Mesendoderm (in vitro differentiated cells): ENCODE measurements around the gene C12orf57.
A peak's percentile ranks its signal among the peaks of the same experiment; 100 is the strongest.

Experiments used
- DNase-seq: peaks from one replicate; pipeline ENCODE4 v3.0.0; 2013
- H2AK5ac ChIP-seq: 2 replicates; pipeline ENCODE4 v1.6.1; 2013; ENCODE audit warnings: low read length, inconsistent platforms
- H2BK120ac ChIP-seq: 2 replicates; pipeline ENCODE4 v1.6.1; 2013; ENCODE audit warnings: low read depth, mild to moderate bottlenecking, low read length, moderate library complexity, mixed read lengths
- H2BK15ac ChIP-seq: replicated peaks from 2 replicates; pipeline ENCODE4 v1.6.1; 2013; ENCODE audit warnings: low read depth, mild to moderate bottlenecking, moderate library complexity
- H2BK5ac ChIP-seq: 2 replicates; pipeline ENCODE4 v1.6.1; 2013; ENCODE audit warnings: low read length, inconsistent platforms
- H3K18ac ChIP-seq: 2 replicates; pipeline ENCODE4 v1.6.1; 2013; ENCODE audit warnings: mild to moderate bottlenecking, low read length, mixed read lengths
- H3K23ac ChIP-seq: one replicate; pipeline ENCODE4 v1.6.1; 2013; ENCODE audit warnings: low read length
- H3K27ac ChIP-seq: 2 replicates; pipeline ENCODE4 v1.5.1; 2013; ENCODE audit warnings: low read depth, mild to moderate bottlenecking, inconsistent platforms, low read length, moderate library complexity
- H3K27me3 ChIP-seq: 2 replicates; pipeline ENCODE4 v1.6.1; 2013; ENCODE audit warnings: low read length, control low read depth, mild to moderate bottlenecking, inconsistent platforms; ENCODE audit not compliant: insufficient read depth, poor library complexity
- H3K36me3 ChIP-seq: 2 replicates; pipeline ENCODE4 v1.6.1; 2013; ENCODE audit warnings: low read length, inconsistent platforms; ENCODE audit not compliant: control insufficient read depth, insufficient read depth
- H3K4ac ChIP-seq: one replicate; pipeline ENCODE4 v1.6.1; 2013; ENCODE audit warnings: low read depth, mild to moderate bottlenecking, low read length, moderate library complexity
- H3K4me1 ChIP-seq: 2 replicates; pipeline ENCODE4 v1.6.1; 2013; ENCODE audit warnings: low read depth, low read length, inconsistent platforms; ENCODE audit not compliant: control insufficient read depth
- H3K4me2 ChIP-seq: 2 replicates; pipeline ENCODE4 v1.6.1; 2013; ENCODE audit warnings: low read length
- H3K4me3 ChIP-seq: 2 replicates; pipeline ENCODE4 v1.5.1; 2013; ENCODE audit warnings: mild to moderate bottlenecking, low read length
- H3K56ac ChIP-seq: one replicate; pipeline ENCODE4 v1.6.1; 2013; ENCODE audit warnings: low read length
- H3K79me1 ChIP-seq: 2 replicates; pipeline ENCODE4 v1.6.1; 2013; ENCODE audit warnings: low read length, inconsistent platforms
- H3K79me2 ChIP-seq: 2 replicates; pipeline ENCODE4 v1.6.1; 2013; ENCODE audit warnings: mild to moderate bottlenecking, low read length; ENCODE audit not compliant: control insufficient read depth, insufficient read depth
- H3K9ac ChIP-seq: 2 replicates; pipeline ENCODE4 v1.6.1; 2013; ENCODE audit warnings: low read length, inconsistent platforms
- H4K5ac ChIP-seq: one replicate; pipeline ENCODE4 v1.6.1; 2013; ENCODE audit warnings: low read length
- H4K8ac ChIP-seq: one replicate; pipeline ENCODE4 v1.6.1; 2013; ENCODE audit warnings: low read depth, mild to moderate bottlenecking, control low read depth, low read length, moderate library complexity
- WGBS: extraction: QIAGEN DNeasy Blood & Tissue Kit; methylation state at CpG from one replicate; pipeline ENCODE4 v1.1.7; 2013; ENCODE audit warnings: low lambda C conversion rate, missing lambda C conversion rate; ENCODE audit not compliant: insufficient coverage; ENCODE audit errors: extremely low coverage; 5-methylcytosine and 5-hydroxymethylcytosine counted together

C12orf57 gene

DNA sequence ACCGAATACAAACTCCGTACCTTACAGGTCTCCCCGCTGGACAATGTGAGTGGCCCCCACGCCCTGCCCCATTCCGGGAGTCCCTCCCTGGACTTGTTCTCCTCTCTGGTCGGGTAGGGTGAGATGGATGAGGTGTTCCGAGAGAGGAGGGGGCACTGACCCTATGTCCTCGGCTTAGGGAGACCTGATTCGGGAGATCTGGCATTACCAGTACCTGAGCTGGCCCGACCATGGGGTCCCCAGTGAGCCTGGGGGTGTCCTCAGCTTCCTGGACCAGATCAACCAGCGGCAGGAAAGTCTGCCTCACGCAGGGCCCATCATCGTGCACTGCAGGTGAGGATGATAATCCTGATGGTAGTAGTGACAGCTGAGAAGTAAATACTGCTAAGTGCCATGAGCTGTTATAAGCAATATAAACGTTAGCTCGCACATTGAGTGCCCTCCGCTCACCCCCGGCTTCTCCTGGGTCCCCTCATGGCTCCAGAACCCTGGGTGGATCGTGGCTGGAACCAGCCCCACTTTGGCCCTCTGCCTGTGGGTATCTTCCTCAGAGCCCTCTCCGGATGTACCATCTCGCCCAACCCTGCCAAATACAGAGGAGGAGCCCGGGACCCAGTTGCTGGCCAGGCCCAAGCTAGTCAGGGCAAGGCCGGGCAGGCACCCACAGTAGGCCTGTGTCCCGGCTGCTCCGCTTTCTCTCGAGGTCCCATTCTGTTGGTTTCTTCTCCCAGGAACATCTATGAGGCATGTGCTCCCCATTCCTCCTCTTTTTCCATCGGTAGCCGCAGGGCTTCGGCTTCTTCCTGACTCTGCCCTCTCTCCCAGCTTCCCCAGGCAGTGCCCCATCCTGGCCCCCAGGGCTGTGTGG, 14.2 kb downstream of the C12orf57 start:
- Histone ChIP-seq H2BK120ac (no peak overlapping the region), H3K4me1 (peaks cover 10% of the 10 kb centered on the region), H2BK15ac (no peak overlapping the region), H4K5ac (no peak overlapping the region), H3K27me3 (no peaks in the 10 kb centered on the region), H3K23ac (no peak overlapping the region), H3K4ac (no peak overlapping the region), H3K56ac (no peak overlapping the region), H3K36me3 (no peaks in the 10 kb centered on the region), H3K79me1 (no peaks in the 10 kb centered on the region), H4K8ac (no peak overlapping the region), H3K4me2 (no peak overlapping the region), H2AK5ac (no peak overlapping the region), H3K18ac (no peak overlapping the region), H3K27ac (no peak overlapping the region), H3K4me3 (no peak overlapping the region), H3K79me2 (peaks cover 2% of the 10 kb centered on the region), H2BK5ac (no peak overlapping the region), H3K9ac (no peak overlapping the region)
- no CpG with 5 or more reads among the region's 28 CpGs for WGBS
- DNase-seq: no peak

DNA sequence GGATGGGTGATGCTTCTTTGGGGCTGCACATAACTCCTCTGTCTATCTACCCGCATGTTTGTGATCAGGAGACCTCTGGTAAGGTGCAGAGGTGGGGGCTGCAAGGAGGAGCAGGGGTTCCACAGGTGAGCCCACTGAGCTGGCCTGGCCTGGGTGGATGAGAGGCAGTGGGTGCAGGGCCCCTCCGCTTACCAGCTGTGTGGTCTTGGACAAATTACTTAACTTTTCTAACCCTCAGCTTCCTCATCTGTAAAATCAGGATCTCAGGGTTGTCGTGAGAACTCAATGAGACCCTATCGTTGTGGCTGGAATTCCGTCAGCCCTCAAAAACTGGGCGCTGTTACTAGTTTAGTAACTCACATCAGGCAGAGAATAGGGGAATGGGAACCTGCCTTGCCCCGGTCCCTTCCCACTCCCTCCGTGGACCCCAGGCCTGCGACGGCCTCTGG, 14.8 kb downstream of the C12orf57 start:
- Histone ChIP-seq H2AK5ac (no peak overlapping the region), H3K4ac (no peak overlapping the region), H2BK15ac (no peak overlapping the region), H3K4me2 (no peak overlapping the region), H3K79me2 (peaks cover 6% of the 10 kb centered on the region), H3K4me1 (peaks cover 10% of the 10 kb centered on the region), H3K9ac (no peak overlapping the region), H3K4me3 (no peak overlapping the region), H3K79me1 (no peaks in the 10 kb centered on the region), H3K27ac (no peak overlapping the region), H2BK120ac (no peak overlapping the region), H3K18ac (no peak overlapping the region), H4K8ac (no peak overlapping the region), H2BK5ac (no peak overlapping the region), H3K36me3 (no peaks in the 10 kb centered on the region), H3K27me3 (no peaks in the 10 kb centered on the region), H3K23ac (no peak overlapping the region), H3K56ac (no peak overlapping the region), H4K5ac (no peak overlapping the region)
- WGBS: no CpG with 5 or more reads among the region's 10 CpGs
- DNase-seq: no peak

DNA sequence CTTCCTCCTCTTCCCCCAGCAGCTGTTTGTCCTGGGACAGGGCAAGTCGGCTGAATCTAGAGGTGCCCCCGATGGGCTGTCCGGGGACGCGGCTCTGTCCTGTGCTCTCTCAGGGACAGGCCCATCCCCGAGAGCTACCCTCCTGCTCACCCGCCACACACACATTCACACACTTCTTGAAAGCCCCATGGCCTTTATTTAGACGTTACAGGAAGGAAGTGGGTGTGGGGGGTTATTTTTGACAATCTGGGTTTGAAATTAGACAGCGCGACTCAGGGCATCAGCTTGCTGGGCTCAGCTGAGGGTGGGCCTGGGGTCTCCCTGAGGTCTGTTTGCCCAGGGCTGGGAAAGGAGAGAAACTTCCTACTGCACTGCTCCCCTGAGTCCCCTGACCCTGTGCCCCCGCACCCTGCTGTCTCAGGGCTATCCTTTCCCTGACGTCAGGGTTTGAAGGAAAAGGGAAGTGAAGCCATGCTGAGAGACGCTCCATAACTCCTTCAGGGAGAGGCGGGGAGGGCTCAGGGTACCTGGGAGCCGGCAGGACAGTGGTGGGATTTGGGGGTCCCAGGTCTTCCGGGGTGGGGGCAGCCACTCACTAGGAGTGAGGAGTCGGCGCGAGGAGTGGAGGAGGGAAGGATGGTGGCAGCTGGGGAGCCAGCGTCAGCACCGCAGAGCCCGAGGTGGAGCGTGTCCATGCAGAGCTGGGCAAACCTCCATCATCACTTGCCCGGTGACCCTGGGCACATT, 15.4 kb downstream of the C12orf57 start:
- H3K9ac ChIP-seq: no peak overlapping the region
- no peak overlapping the region for H2BK5ac ChIP-seq
- no peaks in the 10 kb centered on the region for H3K27me3 ChIP-seq
- H3K4me2 ChIP-seq: no peak overlapping the region
- H2BK120ac ChIP-seq: no peak overlapping the region
- no peak overlapping the region for H3K4ac ChIP-seq
- H3K4me3 ChIP-seq: no peak overlapping the region
- peaks cover 11% of the 10 kb centered on the region for H3K79me2 ChIP-seq
- no peak overlapping the region for H3K23ac ChIP-seq
- H3K4me1 ChIP-seq: peaks cover 10% of the 10 kb centered on the region
- no peak overlapping the region for H4K8ac ChIP-seq
- H3K18ac ChIP-seq: no peak overlapping the region
- H4K5ac ChIP-seq: no peak overlapping the region
- no peak for DNase-seq
- H3K79me1 ChIP-seq: no peaks in the 10 kb centered on the region
- no peak overlapping the region for H2BK15ac ChIP-seq
- no CpG with 5 or more reads among the region's 24 CpGs for WGBS
- H3K27ac ChIP-seq: no peak overlapping the region
- no peak overlapping the region for H3K56ac ChIP-seq
- no peak overlapping the region for H2AK5ac ChIP-seq
- no peaks in the 10 kb centered on the region for H3K36me3 ChIP-seq

DNA sequence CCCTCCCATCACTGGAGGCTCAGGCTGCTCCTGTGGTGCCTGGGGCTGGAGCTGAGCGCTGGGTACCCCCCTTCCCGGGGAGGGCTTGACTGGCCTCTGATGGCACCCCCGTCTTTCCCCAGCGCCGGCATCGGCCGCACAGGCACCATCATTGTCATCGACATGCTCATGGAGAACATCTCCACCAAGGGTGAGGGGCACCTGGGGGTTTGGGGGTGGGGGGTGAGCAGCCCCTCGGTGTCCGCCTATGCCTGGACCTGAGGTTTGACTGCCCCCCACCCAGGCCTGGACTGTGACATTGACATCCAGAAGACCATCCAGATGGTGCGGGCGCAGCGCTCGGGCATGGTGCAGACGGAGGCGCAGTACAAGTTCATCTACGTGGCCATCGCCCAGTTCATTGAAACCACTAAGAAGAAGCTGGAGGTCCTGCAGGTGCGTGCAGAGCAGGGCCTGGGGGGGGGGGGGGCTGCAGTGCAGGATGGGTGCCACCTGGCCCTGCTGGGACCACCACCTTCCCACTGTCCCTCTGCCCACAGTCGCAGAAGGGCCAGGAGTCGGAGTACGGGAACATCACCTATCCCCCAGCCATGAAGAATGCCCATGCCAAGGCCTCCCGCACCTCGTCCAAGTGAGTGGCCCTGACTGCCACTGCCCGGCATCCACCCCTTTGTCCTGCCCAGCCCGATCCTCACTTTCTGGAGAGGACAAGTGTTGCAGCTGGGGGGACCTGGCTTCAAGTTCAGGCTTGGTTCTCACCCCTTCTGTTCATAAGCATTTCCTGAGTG, 16.2 kb downstream of the C12orf57 start:
- Histone ChIP-seq H2BK15ac (no peak overlapping the region), H3K4me3 (no peak overlapping the region), H2BK120ac (no peak overlapping the region), H3K18ac (no peak overlapping the region), H3K56ac (no peak overlapping the region), H2AK5ac (no peak overlapping the region), H3K9ac (no peak overlapping the region), H3K27ac (no peak overlapping the region), H4K5ac (no peak overlapping the region), H3K36me3 (no peaks in the 10 kb centered on the region), H4K8ac (no peak overlapping the region), H3K4me2 (no peak overlapping the region), H3K79me2 (peaks cover 15% of the 10 kb centered on the region), H3K4ac (no peak overlapping the region), H3K4me1 (peaks cover 10% of the 10 kb centered on the region), H2BK5ac (no peak overlapping the region), H3K27me3 (no peaks in the 10 kb centered on the region), H3K23ac (no peak overlapping the region), H3K79me1 (peaks cover 2% of the 10 kb centered on the region)
- no peak for DNase-seq
- no CpG with 5 or more reads among the region's 26 CpGs for WGBS

DNA sequence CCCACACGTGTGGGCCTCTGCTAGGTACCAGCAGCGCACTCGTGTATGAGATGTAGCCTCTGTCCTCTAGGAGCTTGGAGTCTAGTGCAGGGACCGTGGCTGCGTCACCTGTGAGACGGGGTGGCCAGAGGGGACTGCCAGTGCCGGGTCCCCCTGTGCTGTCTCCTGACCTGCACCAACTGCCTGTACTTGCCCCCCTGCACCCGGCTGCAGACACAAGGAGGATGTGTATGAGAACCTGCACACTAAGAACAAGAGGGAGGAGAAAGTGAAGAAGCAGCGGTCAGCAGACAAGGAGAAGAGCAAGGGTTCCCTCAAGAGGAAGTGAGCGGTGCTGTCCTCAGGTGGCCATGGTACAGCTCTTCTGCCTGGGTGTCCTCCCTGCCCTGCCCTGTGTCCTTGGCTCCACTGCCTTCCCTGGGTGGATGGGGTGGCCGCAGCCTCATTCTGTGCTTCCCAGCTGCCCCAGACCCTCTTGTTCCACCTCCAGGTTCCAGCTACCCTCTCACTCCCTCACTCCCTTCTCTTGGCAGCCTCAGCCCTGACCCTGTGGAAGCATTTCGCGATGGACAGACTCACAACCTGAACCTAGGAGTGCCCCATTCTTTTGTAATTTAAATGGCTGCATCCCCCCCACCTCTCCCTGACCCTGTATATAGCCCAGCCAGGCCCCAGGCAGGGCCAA, 16.9 kb downstream of the C12orf57 start:
- peaks cover 15% of the 10 kb centered on the region for H3K79me2 ChIP-seq
- WGBS: no CpG with 5 or more reads among the region's 13 CpGs

More for the DNA sequence above, 16.9 kb downstream of the C12orf57 start:
- Histone ChIP-seq H3K9ac (peak overlapping the region; percentile 97), H3K27me3 (no peaks in the 10 kb centered on the region), H4K8ac (no peak overlapping the region), H2AK5ac (no peak overlapping the region), H3K56ac (peak overlapping the region; percentile 97), H3K27ac (no peak overlapping the region), H3K4me1 (peaks cover 10% of the 10 kb centered on the region), H3K4me2 (no peak overlapping the region), H4K5ac (no peak overlapping the region), H3K36me3 (no peaks in the 10 kb centered on the region), H2BK120ac (no peak overlapping the region), H3K79me1 (peaks cover 2% of the 10 kb centered on the region), H3K18ac (no peak overlapping the region), H3K23ac (no peak overlapping the region), H3K4ac (peak overlapping the region; percentile 77), H2BK5ac (no peak overlapping the region), H3K4me3 (no peak overlapping the region), H2BK15ac (no peak overlapping the region)
- peak; percentile 63 for DNase-seq
